Measurements from ENCODE around the gene OR10A6.

The OR10A6 gene

GRCh38 chr11:7909585-7910285, 21.3 kb downstream of the OR10A6 start:
- DNase-seq, result no peak

- no peak for DNase-seq
Measured at GRCh38 chr11:7907121-7907520, 23.9 kb downstream of the OR10A6 start.

DNA sequence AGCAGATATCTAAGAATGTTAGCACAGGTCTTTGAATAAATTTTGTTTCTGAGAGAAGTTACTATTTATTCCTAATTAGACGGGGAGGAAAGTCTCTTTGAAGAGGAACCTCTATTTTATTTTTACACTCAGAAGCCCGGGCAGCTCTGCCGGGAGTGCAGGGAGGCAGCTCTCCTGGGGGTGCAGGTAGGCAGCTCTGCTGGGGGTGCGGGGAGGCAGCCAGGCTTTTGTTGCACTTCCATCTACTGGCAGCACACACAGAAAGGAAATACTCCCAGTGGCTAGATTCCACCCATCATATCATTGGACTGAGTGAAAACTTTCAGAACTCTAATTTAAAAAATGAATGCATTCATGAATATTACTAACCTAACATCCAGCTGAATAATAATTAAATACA, 24.6 kb downstream of the OR10A6 start:
- DNase-seq, result no peak

DNA sequence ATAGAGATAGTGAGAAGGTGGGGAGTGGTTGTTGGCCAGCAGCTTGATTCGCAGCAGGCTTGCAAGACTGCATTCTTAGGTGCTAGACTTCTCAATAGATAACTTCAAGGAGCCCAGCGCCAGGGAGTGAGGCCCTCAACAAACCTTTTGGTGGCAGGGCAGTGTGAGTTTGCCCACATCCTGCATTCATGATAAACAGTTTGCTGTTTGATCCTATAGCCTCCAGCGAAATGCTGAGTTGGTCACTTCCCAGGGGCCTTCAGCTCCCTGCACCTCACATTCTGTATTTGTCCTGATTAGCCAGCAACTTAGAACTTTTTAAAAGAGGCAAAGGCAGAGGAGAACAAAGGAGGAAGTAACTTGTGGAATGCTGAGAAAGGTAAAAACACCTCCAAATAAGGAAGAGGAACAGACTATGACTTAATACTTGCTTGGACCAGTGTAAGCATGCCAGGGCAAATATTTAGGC, 25.1 kb downstream of the OR10A6 start:
- no peak for DNase-seq

GRCh38 chr11:7905549-7905948, 25.5 kb downstream of the OR10A6 start:
- DNase-seq, result no peak

GRCh38 chr11:7904917-7905316, 26.2 kb downstream of the OR10A6 start:
- peak; percentile 61 for DNase-seq

DNA sequence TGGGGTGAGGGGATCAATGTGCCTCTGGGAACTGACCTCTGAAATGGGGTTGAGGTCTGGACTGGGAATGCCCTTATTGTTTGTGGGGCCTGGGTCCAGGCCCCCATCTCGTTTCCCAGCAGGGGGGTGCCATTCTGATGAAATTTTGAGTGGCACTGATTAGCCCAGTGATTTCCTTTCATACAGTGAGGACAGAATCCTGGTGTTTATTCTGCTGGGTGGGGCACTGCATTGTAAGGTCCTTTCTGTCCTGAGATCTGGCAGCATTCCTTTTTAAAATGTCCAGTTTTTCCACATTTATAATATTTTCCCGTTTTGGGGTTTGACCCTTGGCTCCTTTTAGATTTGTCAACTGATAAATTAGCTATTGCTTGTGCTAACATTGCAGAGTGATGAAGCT, 27.1 kb downstream of the OR10A6 start:
- DNase-seq, result no peak

- DNase-seq, result no peak
Measured at GRCh38 chr11:7901319-7901854, 29.7 kb downstream of the OR10A6 start.

- DNase-seq, result no peak
Measured at GRCh38 chr11:7900686-7901085, 30.4 kb downstream of the OR10A6 start.

DNA sequence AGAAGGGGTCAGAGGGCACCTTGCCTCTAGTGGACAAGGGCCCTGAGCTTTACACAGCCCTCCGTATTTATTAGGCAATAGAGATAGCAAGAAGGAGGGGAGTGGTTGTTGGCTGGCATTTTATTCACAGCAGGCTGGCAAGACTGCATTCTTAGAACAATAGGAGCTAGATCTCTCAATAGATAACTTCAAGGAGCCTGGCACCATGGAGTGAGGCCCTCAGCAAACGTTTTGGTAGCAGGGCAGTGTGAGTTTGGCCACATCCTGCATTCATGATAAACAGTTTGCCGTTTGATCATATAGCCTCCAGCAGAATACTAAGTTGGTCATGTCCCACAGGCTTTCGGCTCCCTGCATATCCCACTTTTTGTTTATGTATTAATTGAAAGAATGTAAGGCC, 31.6 kb downstream of the OR10A6 start:
- no peak for DNase-seq

- DNase-seq, result no peak
Measured at GRCh38 chr11:7898666-7899283, 32.3 kb downstream of the OR10A6 start.

DNA sequence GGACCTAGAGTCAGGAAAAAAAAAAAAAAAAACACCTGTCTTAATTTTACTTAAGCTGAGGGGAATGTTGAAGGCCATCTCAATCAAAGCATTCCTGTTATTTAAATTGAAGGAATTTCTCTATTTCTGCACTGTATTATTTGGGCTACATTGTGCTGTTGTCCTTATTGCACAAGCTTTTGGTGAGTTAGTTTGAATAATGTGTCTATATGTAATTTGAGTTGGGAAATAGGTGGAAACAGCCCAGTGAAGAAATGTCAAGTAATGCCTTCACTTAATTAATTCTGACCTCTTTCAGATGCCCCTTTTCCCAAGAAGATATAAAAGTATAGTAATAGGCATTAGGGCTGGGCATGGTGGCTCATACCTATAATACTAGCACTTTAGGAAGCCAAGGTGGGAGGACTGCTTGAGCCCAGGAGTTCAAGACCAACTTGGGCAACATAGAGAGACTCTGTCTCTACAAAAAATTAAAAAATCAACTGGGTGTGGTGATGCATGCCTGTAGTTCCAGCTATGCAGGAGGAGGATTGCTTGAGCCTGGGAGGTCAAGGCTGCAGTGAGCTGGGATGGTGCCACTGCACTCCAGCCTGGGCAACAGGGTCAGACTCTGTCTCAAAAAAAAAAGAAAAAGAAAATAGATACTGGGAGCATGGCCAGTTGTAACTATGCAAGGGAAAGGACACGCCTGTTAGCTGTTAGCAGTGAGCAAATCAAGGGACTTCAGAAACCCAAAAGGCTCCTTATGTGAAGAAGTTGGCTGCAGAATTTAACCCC, 34.9 kb downstream of the OR10A6 start:
- DNase-seq, result no peak

DNA sequence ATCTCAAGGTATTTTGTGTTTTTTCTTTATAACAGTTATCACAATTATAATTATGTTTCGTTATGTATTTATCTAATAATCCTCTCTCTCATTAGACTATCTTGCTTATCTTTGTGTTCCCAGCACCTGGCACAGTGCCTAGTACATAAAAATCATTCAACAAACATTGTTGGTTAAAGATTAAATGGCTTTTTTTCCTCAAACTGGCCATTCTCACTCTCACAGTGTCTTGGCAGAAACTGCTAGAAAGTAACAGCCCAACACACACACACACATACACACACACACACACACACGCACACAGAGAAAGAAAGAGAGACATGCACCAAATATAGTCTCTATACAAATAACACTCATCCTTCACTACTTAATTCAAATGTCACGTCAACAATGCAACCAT, 36.8 kb downstream of the OR10A6 start:
- DNase-seq, result no peak

GRCh38 chr11:7893796-7894195, 37.3 kb downstream of the OR10A6 start:
- DNase-seq, result no peak

DNA sequence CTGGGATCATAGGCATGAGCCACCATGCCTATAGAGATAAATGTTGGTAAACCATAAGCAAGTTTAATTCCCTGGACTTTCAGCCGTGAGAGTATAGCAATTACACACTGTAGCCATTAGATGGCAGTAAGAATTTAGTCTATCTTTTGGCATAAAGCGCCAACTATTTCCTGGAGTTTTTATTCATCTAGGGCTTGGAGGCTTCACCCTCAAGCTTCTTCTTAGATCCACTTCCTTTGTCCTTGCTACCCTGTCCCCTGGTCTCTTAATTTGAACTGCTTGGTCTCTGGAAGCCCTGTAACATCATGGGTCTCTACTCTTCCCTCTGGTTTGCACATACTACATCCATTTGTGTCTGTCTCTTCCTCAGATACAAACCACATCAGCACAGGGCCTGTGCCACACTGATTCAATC, 38.2 kb downstream of the OR10A6 start:
- DNase-seq, result peak; percentile 85

DNA sequence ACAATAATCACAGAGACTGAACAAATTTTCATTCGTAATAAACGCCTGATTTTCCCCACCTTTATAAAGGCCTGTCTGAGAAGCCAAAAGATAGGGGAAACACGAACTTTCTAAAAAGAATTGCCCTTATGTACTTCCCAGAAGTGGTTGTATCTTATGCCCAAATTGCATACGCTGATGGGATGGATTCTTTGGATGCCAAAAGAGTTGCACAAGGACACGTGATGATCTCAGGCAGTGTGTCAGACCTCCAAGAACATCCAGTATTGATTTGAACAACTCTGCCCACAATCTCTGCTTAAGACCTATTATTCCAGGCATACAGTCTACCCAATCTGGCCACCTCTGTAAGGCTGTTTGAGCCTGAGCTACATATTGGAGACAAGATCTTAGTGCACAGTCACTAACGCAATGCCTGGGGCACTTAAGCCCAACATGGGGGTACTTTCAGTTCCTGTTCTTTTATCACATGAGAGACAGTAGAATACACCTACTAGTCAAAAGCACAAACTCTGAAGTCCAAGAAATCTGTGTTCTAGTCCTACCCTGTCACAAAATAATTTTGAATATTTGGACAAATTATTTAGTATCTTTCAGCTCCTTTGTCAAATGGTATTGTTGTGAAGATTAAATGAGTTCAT, 38.9 kb downstream of the OR10A6 start:
- DNase-seq, result no peak

DNA sequence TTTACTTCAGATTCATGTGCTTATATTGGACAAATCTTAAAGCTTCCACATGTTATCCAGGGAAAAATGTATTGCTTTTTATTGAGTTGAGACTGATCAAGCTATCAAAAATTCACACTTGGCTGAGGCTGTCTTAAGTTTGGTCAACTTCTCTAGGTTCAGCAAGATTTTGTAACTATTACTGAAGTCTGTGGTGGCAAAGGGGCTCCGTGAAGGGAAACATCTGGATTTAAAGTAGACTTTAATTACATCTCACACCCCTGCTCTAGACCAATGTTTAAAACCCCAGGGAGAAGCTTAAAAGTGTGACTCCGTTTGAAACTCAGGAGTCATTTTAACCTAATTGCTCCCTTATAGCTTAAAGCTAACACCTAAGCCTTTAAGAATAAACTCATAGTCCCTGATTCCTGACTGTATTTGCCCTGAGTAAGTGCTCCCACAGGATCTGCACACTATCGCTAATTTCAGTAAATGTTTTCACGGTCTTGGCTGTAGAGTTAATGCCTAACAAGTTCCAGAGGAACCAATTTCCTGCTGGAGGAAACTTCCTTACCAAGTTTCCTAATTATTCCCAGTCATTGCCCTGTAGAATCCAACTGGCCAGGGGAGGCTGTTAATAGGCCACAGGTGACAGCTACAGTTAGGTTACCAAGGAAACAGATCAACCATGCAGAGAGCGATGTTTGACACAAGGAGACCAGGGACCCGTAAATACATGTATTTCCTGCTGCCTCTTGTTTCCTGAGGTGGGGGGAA, 40.5 kb downstream of the OR10A6 start:
- DNase-seq, result peak; percentile 46

- DNase-seq, result no peak
Measured at GRCh38 chr11:7889985-7890384, 41.1 kb downstream of the OR10A6 start.

DNA sequence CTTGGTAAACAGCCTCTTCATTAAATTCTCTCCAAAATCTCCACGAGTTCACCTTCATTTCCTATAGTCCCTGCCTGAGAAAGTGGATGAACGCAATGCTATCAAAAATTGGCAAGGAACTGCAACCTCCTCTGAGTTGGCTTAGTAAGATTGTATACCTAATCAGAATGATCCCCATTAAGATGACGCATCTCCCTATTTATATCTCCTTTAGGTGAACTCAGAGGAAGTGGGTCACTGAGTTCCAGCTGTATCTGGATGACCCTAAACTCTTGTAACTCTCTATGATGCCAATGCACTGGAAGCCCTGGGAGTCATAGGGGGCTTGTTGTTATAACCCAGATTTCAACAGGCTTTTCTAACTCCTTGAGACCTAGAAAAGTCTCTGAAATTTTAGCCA, 48.2 kb downstream of the OR10A6 start:
- no peak for DNase-seq

Measured in DMS53 (cell line).